ENCODE results near the gene SIX6.

- TF ChIP-seq EP300 (IDR thresholded peaks at IDR 0.05) (no peak), POLR2A (IDR thresholded peaks at IDR 0.05) (no peak)
Observed at GRCh38 chr14:60506010-60506409, 2.9 kb upstream of the SIX6 start.
